GM23248 (cell line): ENCODE measurements around the gene MAML2. TPM values are rescaled to one million over a fixed set of nuclear protein-coding genes. Genes with fewer than 3 reads are reported as not detected.

Source experiments
- DNase-seq: peaks from one replicate; pipeline ENCODE4 v3.0.0-alpha.2; 2015
- H2AFZ ChIP-seq: fragments of 200-600 bp; sonication (generic); 2 replicates; pipeline ENCODE4 v1.6.1; 2016; ENCODE audit warnings: antibody characterized with exemption
- H3F3A ChIP-seq: fragments of 200-600 bp; sonication (generic); 2 replicates; pipeline ENCODE4 v1.6.1; 2016; ENCODE audit warnings: mild to moderate bottlenecking, antibody characterized with exemption, mixed run types; ENCODE audit not compliant: insufficient read depth
- H3K27ac ChIP-seq: fragments of 200-600 bp; sonication (generic); 2 replicates; pipeline ENCODE4 v1.5.1; 2016; ENCODE audit warnings: mild to moderate bottlenecking
- H3K27me3 ChIP-seq: fragments of 200-600 bp; sonication (generic); replicated peaks from 2 replicates; pipeline ENCODE4 v1.6.1; 2016; ENCODE audit warnings: mild to moderate bottlenecking; ENCODE audit not compliant: insufficient read depth
- H3K36me3 ChIP-seq: fragments of 200-600 bp; sonication (generic); 2 replicates; pipeline ENCODE4 v1.6.1; 2016; ENCODE audit warnings: low read depth, mild to moderate bottlenecking
- H3K4me1 ChIP-seq: fragments of 200-600 bp; sonication (generic); 2 replicates; pipeline ENCODE4 v1.6.1; 2016; ENCODE audit warnings: mild to moderate bottlenecking; ENCODE audit not compliant: insufficient read depth
- H3K4me2 ChIP-seq: fragments of 200-600 bp; sonication (generic); one replicate; pipeline ENCODE4 v1.6.1; 2016; ENCODE audit warnings: mild to moderate bottlenecking; ENCODE audit not compliant: unreplicated experiment
- H3K4me3 ChIP-seq: fragments of 200-600 bp; sonication (generic); 2 replicates; pipeline ENCODE4 v1.5.1; 2016; ENCODE audit warnings: mild to moderate bottlenecking
- H3K79me2 ChIP-seq: fragments of 200-600 bp; sonication (generic); 2 replicates; pipeline ENCODE4 v1.6.1; 2016; ENCODE audit warnings: mild to moderate bottlenecking; ENCODE audit not compliant: insufficient read depth
- H3K9ac ChIP-seq: fragments of 200-600 bp; sonication (generic); 2 replicates; pipeline ENCODE4 v1.6.1; 2016; ENCODE audit warnings: mild to moderate bottlenecking
- H3K9me2 ChIP-seq: fragments of 200-600 bp; sonication (generic); 2 replicates; pipeline ENCODE4 v1.6.1; 2016; ENCODE audit warnings: mixed run types, mild to moderate bottlenecking, moderate library complexity; ENCODE audit not compliant: insufficient read depth
- H3K9me3 ChIP-seq: fragments of 200-600 bp; sonication (generic); one replicate; pipeline ENCODE4 v1.6.1; 2017; ENCODE audit warnings: low read depth
- H4K20me1 ChIP-seq: fragments of 200-600 bp; sonication (generic); 2 replicates; pipeline ENCODE4 v1.6.0; 2016; ENCODE audit not compliant: insufficient read depth
- EZH2 ChIP-seq: fragments of 200-600 bp; sonication (generic); IDR thresholded peaks from 2 replicates; pipeline ENCODE4 v1.6.1; 2018; ENCODE audit warnings: antibody characterized with exemption, mild to moderate bottlenecking; ENCODE audit not compliant: insufficient read depth, poor library complexity, severe bottlenecking
- EZH2phosphoT487 ChIP-seq: fragments of 200-600 bp; sonication (generic); IDR thresholded peaks from 2 replicates; pipeline ENCODE4 v1.6.1; 2018; ENCODE audit warnings: antibody characterized with exemption, moderate library complexity, mild to moderate bottlenecking, low read depth; ENCODE audit not compliant: insufficient read depth
- WGBS, 2 experiments: methylation state at CpG; one replicate each; pipeline ENCODE4 v1.1.6; 2015 to 2017; ENCODE audit warnings: low lambda C conversion rate in 2 of 2, low coverage in 1 of 2; ENCODE audit errors: missing lambda C conversion rate in 2 of 2; 5-methylcytosine and 5-hydroxymethylcytosine counted together
- in situ Hi-C: fragments of 300-500 bp; cut with MboI; formaldehyde crosslinking; loops from 2 replicates; pipeline ENCODE4 v1.15.0; 2020
- polyA plus RNA-seq: library from polyadenylated mRNA; unstranded; fragments of >200 nt; fragmentation: Nextera tagmentation; extraction: Ambion mirVana; gene quantifications from 2 replicates; pipeline ENCODE4 v1.2.1, GENCODE V29; 2016
- total RNA-seq: library from RNA; depleted of rRNA; stranded (reverse); fragments of >200 nt; shearing (Covaris generic); gene quantifications from 2 replicates; pipeline ENCODE4 v1.2.3, GENCODE V29; 2014

MAML2 gene
- total and polyA plus RNA-seq, 2 experiments from 2014 or later, result 7.4 to 23.7 TPM

DNA sequence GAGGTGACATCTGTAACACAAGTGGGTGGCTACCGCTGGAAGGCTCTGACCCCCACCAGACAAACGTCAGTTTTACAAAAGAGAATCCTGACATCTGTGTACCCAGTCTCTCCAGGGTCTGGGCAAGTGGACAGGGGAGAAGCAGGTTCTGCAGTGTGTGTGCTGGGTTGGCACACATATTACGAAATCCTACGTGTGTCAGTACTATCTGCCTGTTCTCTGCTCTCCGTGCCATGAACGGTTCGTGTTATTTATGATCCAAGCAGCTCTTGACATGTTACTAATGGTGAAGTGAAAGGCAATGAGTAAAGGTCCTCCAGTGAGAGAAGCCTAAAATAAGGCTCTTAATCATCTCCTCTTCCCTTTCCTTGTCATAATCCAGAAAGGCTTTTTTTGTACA, 217.6 kb downstream of the MAML2 start:
- Histone ChIP-seq H3K9me2 (no peaks in the 10 kb centered on the region), H3K36me3 (no peaks in the 10 kb centered on the region), H2AFZ (no peak overlapping the region), H3K4me2 (no peak overlapping the region), H3K4me3 (no peak overlapping the region), H3F3A (peaks cover 9% of the 10 kb centered on the region; the same call in 1 of the 2 replicates), H3K4me1 (0 out of 2 replicates have a peak, but pooled peaks cover 3% of the 10 kb centered on the region), H3K27me3 (no peaks in the 10 kb centered on the region), H3K9me3 (no peaks in the 10 kb centered on the region), H4K20me1 (no peaks in the 10 kb centered on the region), H3K9ac (no peak overlapping the region), H3K27ac (no peak overlapping the region), H3K79me2 (peaks cover 92% of the 10 kb centered on the region)
- TF ChIP-seq EZH2phosphoT487, result no peak
- TF ChIP-seq EZH2, result no peak
- 87% methylated on average over 7 of the region's 7 CpGs for WGBS, 2 experiments
- no peak for DNase-seq
- in situ Hi-C loops, result no loop called here

DNA sequence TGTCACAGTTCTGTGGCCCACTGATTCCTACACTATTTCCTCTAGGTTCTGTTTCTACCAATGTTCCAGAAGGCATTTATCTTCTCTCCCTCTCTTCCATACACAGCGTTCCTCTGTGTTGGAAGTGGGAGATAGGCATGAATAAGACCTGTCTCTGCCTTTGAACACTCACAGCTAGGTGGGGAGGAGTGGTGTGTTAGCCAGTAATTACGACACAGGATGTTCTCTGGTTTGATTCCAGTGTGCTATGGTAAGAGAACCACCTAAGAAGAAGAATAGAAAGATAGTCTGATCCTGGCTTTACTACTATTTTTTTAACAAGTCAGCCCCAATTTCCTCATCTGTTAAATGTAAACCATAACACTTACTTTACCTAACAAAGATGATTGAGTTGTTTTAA, 218.8 kb downstream of the MAML2 start:
- no peak overlapping the region for H3K27ac ChIP-seq
- H3K9ac ChIP-seq, result no peak overlapping the region
- no peaks in the 10 kb centered on the region for H3K27me3 ChIP-seq
- H3K4me3 ChIP-seq, result no peak overlapping the region
- no peak for DNase-seq
- H3K4me1 ChIP-seq, result no peaks in the 10 kb centered on the region
- no peaks in the 10 kb centered on the region for H3K9me2 ChIP-seq
- WGBS, 2 experiments, result 63 to 83% methylated on average over 2 of the region's 2 CpGs
- peaks cover 9% of the 10 kb centered on the region; the same call in 1 of the 2 replicates for H3F3A ChIP-seq
- TF ChIP-seq EZH2phosphoT487 (no peak), EZH2 (no peak)
- H3K4me2 ChIP-seq, result no peak overlapping the region
- no peaks in the 10 kb centered on the region for H4K20me1 ChIP-seq
- in situ Hi-C loops, result no loop called here
- no peaks in the 10 kb centered on the region for H3K9me3 ChIP-seq
- peaks cover 92% of the 10 kb centered on the region for H3K79me2 ChIP-seq
- H2AFZ ChIP-seq, result no peak overlapping the region
- no peaks in the 10 kb centered on the region for H3K36me3 ChIP-seq

DNA sequence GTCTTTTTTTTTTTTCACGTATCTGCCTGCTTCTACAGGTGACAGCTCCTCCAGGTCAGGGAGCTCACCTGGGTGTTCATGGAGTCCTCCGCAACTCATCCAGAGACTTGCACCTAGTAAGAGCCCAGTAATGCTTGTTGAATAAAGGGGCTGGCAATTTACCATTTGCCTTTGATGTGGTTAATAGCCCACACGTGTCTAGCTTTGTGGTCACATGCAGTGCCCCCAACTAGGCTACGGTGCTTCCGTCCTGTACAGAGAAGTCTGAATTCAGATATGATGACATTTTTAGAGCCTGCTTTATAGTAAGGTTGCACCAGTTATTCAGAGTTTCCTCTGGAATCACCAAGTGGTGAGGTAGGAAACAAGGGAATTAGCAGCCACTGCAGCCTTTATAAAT, 219.7 kb downstream of the MAML2 start:
- Histone ChIP-seq H3K9me2 (no peaks in the 10 kb centered on the region), H3K4me1 (no peaks in the 10 kb centered on the region), H3K9ac (no peak overlapping the region), H3K4me2 (no peak overlapping the region), H4K20me1 (no peaks in the 10 kb centered on the region), H3K27me3 (no peaks in the 10 kb centered on the region), H3K9me3 (no peaks in the 10 kb centered on the region), H3K4me3 (no peak overlapping the region), H3K79me2 (peaks cover 92% of the 10 kb centered on the region), H3K27ac (no peak overlapping the region), H3K36me3 (no peaks in the 10 kb centered on the region), H3F3A (peaks cover 9% of the 10 kb centered on the region; the same call in 1 of the 2 replicates), H2AFZ (no peak overlapping the region)
- in situ Hi-C loops, result no loop called here
- 88 to 91% methylated on average over 5 of the region's 5 CpGs for WGBS, 2 experiments
- DNase-seq, result no peak
- no peak for TF ChIP-seq EZH2phosphoT487
- no peak for TF ChIP-seq EZH2

DNA sequence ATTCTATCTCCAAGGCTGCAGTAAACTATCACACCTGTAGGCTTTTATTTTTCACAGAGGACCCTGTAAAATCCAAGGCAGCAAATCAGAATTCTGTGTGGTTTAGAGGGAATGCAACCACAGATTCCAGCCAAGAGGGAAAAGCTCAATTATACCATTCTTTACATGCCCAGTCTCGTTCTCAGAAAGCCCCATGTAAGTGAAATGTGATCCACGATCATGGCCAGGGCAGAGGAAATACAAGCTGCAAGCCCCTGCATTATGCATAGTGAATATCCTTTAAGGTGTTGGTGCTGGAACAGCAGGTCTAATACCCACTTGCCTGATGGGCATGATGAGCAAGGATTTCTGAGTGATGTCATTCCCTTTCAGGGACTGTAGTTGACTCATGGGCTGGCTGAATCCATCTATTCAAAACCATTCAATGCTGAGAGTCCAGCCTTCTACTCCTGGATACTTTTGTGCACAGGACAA, 220.4 kb downstream of the MAML2 start:
- H3K4me1 ChIP-seq, result no peaks in the 10 kb centered on the region
- peaks cover 92% of the 10 kb centered on the region for H3K79me2 ChIP-seq
- H3K9me2 ChIP-seq, result no peaks in the 10 kb centered on the region
- no peak overlapping the region for H3K27ac ChIP-seq
- H3K9me3 ChIP-seq, result no peaks in the 10 kb centered on the region
- H3K4me2 ChIP-seq, result no peak overlapping the region
- no peaks in the 10 kb centered on the region for H4K20me1 ChIP-seq
- H3K36me3 ChIP-seq, result no peaks in the 10 kb centered on the region
- DNase-seq, result peak; percentile 55
- H2AFZ ChIP-seq, result no peak overlapping the region
- in situ Hi-C loops, result no loop called here
- TF ChIP-seq EZH2 (no peak), EZH2phosphoT487 (no peak)
- WGBS, 2 experiments, result 61% methylated on average over 2 of the region's 2 CpGs
- H3K9ac ChIP-seq, result no peak overlapping the region
- H3F3A ChIP-seq, result peaks cover 9% of the 10 kb centered on the region; the same call in 1 of the 2 replicates
- H3K27me3 ChIP-seq, result no peaks in the 10 kb centered on the region
- H3K4me3 ChIP-seq, result no peak overlapping the region
